GM12878 (cell line): ENCODE results near the gene PRKX.
"Not testable (repeated sequence)": the region's sequence is repeated elsewhere in the genome, so short reads cannot be mapped to it uniquely, and the experiment has no call there.

ENCODE experiments used
- CREB1 ChIP-seq: IDR thresholded peaks from 2 replicates; pipeline ENCODE4 v1.6.1; 2012; ENCODE audit warnings: low read depth, mild to moderate bottlenecking, inconsistent platforms
- FOXM1 ChIP-seq: IDR thresholded peaks from 2 replicates; pipeline ENCODE4 v1.6.1; 2012; ENCODE audit warnings: low read depth, mild to moderate bottlenecking, inconsistent platforms, low read length, moderate library complexity
- JUNB ChIP-seq: IDR thresholded peaks from 2 replicates; pipeline ENCODE4 v1.6.1; 2016; ENCODE audit warnings: antibody characterized with exemption, mild to moderate bottlenecking
- RBBP5 ChIP-seq: fragments of 200-600 bp; sonication (generic); conservative IDR thresholded peaks from 2 replicates; pipeline ENCODE4 v1.6.1; 2016
- RCOR1 ChIP-seq: conservative IDR thresholded peaks from 2 replicates; pipeline ENCODE4 v1.6.1; 2012; ENCODE audit warnings: low read depth, low read length, improper control_type of control experiment
- STAT1 ChIP-seq: fragments of 450-650 bp; conservative IDR thresholded peaks from 2 replicates; pipeline ENCODE4 v1.6.1; 2014; ENCODE audit warnings: antibody characterized with exemption, mild to moderate bottlenecking
- TF ChIP-seq, protein P1 (sequence below), 3 experiments: IDR thresholded peaks in 2 of 3; conservative IDR thresholded peaks in 1 of 3; 2 replicates each; pipeline ENCODE4 v1.5.1; 2011; ENCODE audit warnings: low read depth in 3 of 3, low read length in 3 of 3, mild to moderate bottlenecking in 3 of 3, control low read depth in 2 of 3, moderate library complexity in 2 of 3, inconsistent platforms in 1 of 3, mixed read lengths in 1 of 3; ENCODE audit not compliant: control insufficient read depth in 2 of 3, insufficient read depth in 1 of 3; ENCODE audit errors: extremely low read depth in 1 of 3

DNA sequence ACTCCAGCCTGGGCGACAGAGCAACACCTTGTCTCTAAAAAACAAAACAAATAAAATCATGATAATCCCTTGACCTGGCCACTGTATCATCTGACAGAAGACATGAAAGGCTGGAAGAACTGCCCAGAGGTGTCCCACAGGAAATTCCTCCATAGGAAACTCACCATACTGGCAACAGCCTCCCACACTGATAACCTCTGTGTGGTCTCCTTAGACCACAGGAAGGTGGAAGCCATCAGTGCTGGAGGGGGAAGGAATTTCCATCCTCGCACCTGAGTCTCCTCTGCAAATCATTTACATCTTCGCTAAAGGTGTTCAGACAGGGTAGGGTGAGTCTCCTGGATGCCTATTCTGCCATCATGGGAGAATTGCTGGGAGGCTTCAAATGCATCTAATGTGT lies 10.2 kb downstream of the PRKX start:
- TF ChIP-seq CREB1, JUNB, FOXM1, STAT1, RCOR1, RBBP5: not testable (repeated sequence)
- TF ChIP-seq, protein P1, sequence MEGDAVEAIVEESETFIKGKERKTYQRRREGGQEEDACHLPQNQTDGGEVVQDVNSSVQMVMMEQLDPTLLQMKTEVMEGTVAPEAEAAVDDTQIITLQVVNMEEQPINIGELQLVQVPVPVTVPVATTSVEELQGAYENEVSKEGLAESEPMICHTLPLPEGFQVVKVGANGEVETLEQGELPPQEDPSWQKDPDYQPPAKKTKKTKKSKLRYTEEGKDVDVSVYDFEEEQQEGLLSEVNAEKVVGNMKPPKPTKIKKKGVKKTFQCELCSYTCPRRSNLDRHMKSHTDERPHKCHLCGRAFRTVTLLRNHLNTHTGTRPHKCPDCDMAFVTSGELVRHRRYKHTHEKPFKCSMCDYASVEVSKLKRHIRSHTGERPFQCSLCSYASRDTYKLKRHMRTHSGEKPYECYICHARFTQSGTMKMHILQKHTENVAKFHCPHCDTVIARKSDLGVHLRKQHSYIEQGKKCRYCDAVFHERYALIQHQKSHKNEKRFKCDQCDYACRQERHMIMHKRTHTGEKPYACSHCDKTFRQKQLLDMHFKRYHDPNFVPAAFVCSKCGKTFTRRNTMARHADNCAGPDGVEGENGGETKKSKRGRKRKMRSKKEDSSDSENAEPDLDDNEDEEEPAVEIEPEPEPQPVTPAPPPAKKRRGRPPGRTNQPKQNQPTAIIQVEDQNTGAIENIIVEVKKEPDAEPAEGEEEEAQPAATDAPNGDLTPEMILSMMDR (IDR thresholded peaks at IDR 0.05 in 2 of 3, conservative IDR thresholded peaks at IDR 0.05 in 1 of 3; ENCODE audit: control insufficient read depth in 2 of 3, extremely low read depth in 1 of 3, insufficient read depth in 1 of 3, low read depth in 3 of 3, low read length in 3 of 3), result not testable (repeated sequence)
